ENCODE data around the gene GADL1.

- TF ChIP-seq BHLHE40 (IDR thresholded peaks at IDR 0.05; ENCODE audit: borderline replicate concordance) (no peak), ELF4 (IDR thresholded peaks at IDR 0.05) (no peak), FOXM1 (IDR thresholded peaks at IDR 0.05; ENCODE audit: borderline replicate concordance) (no peak), FOXA1 (IDR thresholded peaks at IDR 0.05) (no peak)
Observed at GRCh38 chr3:30852833-30853232, 41.6 kb downstream of the GADL1 start.
